Stomach (tissue), 9 donors: ENCODE data around the gene FDX2. TPM values are rescaled to one million over a fixed set of nuclear protein-coding genes. Genes with fewer than 3 reads are reported as not detected.

ENCODE experiments used
- DNase-seq, 2 donors: peaks; one replicate each; pipeline versions ENCODE4 v3.0.0 to v3.0.0-alpha.2; 2013 to 2019
- H3K27ac ChIP-seq, 5 donors: fragments of 200-600 bp in 4 of 5; sonication (generic) in 4 of 5; one replicate each; pipeline ENCODE4 v1.5.1; 2013 to 2019; ENCODE audit warnings: mild to moderate bottlenecking in 1 of 5, moderate library complexity in 1 of 5
- H3K27me3 ChIP-seq, 3 donors: fragments of 200-600 bp; sonication (generic); one replicate each; pipeline ENCODE4 v1.5.1; 2017 to 2019; ENCODE audit warnings: mixed run types in 1 of 3
- H3K36me3 ChIP-seq, 4 donors: fragments of 200-600 bp; sonication (generic); 1 replicate in 3 of 4; 2 replicates in 1 of 4; pipeline ENCODE4 v1.5.1; 2016 to 2019
- H3K4me1 ChIP-seq, 4 donors: fragments of 200-600 bp; sonication (generic); one replicate each; pipeline ENCODE4 v1.5.1; 2016 to 2019
- H3K4me3 ChIP-seq, 4 donors: fragments of 200-600 bp; sonication (generic) in 3 of 4; one replicate each; pipeline ENCODE4 v1.5.1; 2016 to 2019; ENCODE audit warnings: mild to moderate bottlenecking in 1 of 4
- H3K9me3 ChIP-seq, 4 donors: fragments of 200-600 bp; sonication (generic); one replicate each; pipeline ENCODE4 v1.5.1; 2016 to 2019
- EP300 ChIP-seq: sonication (generic); formaldehyde crosslinking; IDR thresholded peaks from one replicate; pipeline ENCODE4 v1.6.1; 2017; ENCODE audit warnings: antibody characterized with exemption
- POLR2A ChIP-seq, 4 donors: fragments of 450-650 bp; IDR thresholded peaks; one replicate each; pipeline ENCODE4 v1.6.1; 2016; ENCODE audit warnings: antibody characterized with exemption in 4 of 4, control low read depth in 2 of 4, mild to moderate bottlenecking in 1 of 4, moderate library complexity in 1 of 4
- POLR2AphosphoS5 ChIP-seq, 3 donors: sonication (generic); formaldehyde crosslinking; IDR thresholded peaks; one replicate each; pipeline ENCODE4 v1.6.1; 2016; ENCODE audit warnings: antibody characterized with exemption in 3 of 3
- WGBS, 5 donors: extraction: QIAGEN DNeasy Blood & Tissue Kit in 3 of 5; methylation state at CpG; one replicate each; pipeline versions ENCODE4 v1.1.5 to v1.1.7; 2013 to 2018; 5-methylcytosine and 5-hydroxymethylcytosine counted together
- intact Hi-C: fragments of 100-400 bp; cut with DNase I; formaldehyde crosslinking; loops from one replicate; pipeline ENCODE4 v1.15.1; 2023; ENCODE audit warnings: low total_unique reads
- polyA plus RNA-seq, 3 donors: library from polyadenylated mRNA; stranded (reverse); fragments of 200-250 nt; gene quantifications; one replicate each; pipeline ENCODE4 v1.2.3, GENCODE V29; 2013
- total RNA-seq, 5 donors: library from RNA; depleted of rRNA; stranded (reverse); fragments of >200 nt; gene quantifications; one replicate each; pipeline versions ENCODE4 v1.1.0 to v1.2.3, GENCODE V29; 2014 to 2016
- TF ChIP-seq, protein P1 (sequence below), 7 experiments: fragments of 450-650 bp in 4 of 7; fragments of 200-600 bp in 3 of 7; sonication (generic) in 3 of 7; IDR thresholded peaks; one replicate each; pipeline ENCODE4 v1.5.1; 2016 to 2019; ENCODE audit warnings: antibody characterized with exemption in 7 of 7, control low read depth in 2 of 7, mild to moderate bottlenecking in 1 of 7
- donor health status: healthy with polysubstance abuse.
- donor health status: Bipolar disorder and iron deficiency.
- donor health status: healthy.

Gene FDX2
- total and polyA plus RNA-seq, 8 donors: 0.89 to 54.3 (median 28.8) TPM; not detected in 1

DNA sequence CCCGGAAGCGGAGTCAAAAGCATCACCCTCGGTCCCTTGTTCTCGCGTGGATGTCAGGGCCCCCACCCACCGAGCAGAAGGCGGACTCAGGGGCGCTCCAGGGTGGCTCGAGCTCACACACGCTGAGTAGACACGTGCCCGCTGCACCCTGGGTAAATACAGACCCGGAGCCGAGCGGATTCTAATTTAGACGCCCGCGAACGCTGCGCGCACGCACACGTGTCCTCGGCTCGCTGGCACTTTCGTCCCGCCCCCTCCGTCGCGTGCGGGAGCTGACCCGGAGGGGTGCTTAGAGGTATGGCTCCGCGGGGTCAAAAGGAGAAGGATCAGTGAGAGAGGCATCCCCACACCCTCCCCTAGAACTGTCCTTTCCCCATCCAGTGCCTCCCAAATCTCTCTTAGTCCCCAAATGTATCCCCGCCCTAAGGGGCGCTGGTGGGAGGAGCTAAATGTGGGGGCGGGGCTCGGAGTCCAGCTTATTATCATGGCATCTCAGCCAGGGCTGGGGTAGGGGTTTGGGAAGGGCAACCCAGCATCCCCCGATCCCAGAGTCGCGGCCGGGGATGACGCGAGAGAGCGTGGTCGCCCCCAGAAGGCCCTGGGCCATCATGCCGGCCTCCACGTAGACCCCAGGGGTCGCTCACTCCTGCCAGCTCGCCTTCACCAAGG, 26.5 kb downstream of the FDX2 start:
- Histone ChIP-seq H3K27me3 (peaks cover 32 to 92% (median 76%) of the 10 kb centered on the region in 3 donors), H3K9me3 (no peaks in the 10 kb centered on the region), H3K4me3 (peak overlapping the region; percentile 29 to 51 (median 34)), H3K4me1 (peaks cover 53 to 84% (median 79%) of the 10 kb centered on the region in 4 donors), H3K27ac (no peak overlapping the region), H3K36me3 (peaks cover 3 to 19% (median 17%) of the 10 kb centered on the region in 4 donors)
- WGBS, 5 donors: 0 to 2% (median 1%) methylated on average over 21 to 50 of the region's 50 CpGs
- intact Hi-C loops: no loop called here
- TF ChIP-seq POLR2A (IDR thresholded peaks at IDR 0.05) (no peak), POLR2AphosphoS5 (IDR thresholded peaks at IDR 0.05) (no peak)
- TF ChIP-seq, protein P1, sequence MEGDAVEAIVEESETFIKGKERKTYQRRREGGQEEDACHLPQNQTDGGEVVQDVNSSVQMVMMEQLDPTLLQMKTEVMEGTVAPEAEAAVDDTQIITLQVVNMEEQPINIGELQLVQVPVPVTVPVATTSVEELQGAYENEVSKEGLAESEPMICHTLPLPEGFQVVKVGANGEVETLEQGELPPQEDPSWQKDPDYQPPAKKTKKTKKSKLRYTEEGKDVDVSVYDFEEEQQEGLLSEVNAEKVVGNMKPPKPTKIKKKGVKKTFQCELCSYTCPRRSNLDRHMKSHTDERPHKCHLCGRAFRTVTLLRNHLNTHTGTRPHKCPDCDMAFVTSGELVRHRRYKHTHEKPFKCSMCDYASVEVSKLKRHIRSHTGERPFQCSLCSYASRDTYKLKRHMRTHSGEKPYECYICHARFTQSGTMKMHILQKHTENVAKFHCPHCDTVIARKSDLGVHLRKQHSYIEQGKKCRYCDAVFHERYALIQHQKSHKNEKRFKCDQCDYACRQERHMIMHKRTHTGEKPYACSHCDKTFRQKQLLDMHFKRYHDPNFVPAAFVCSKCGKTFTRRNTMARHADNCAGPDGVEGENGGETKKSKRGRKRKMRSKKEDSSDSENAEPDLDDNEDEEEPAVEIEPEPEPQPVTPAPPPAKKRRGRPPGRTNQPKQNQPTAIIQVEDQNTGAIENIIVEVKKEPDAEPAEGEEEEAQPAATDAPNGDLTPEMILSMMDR (IDR thresholded peaks at IDR 0.05): no peak
- DNase-seq: peak; percentile 37 to 79

DNA sequence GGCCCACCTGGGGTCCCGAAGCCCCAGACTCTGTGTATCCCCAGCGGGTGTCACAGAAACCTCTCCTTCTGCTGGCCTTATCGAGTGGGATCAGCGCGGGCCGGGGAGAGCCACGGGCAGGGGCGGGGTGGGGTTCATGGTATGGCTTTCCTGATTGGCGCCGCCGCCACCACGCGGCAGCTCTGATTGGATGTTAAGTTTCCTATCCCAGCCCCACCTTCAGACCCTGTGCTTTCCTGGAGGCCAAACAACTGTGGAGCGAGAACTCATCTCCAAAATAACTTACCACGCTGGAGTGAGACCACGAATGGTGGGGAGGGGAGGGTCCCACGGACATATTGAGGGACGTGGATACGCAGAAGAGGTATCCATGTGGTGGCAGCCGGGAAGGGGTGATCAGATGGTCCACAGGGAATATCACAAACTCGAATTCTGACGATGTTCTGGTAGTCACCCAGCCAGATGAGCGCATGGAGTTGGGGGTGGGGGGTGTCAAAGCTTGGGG, 27.1 kb downstream of the FDX2 start:
- H3K9me3 ChIP-seq: no peaks in the 10 kb centered on the region
- H3K27ac ChIP-seq: no peak overlapping the region
- peak; percentile 37 to 75 for DNase-seq
- peaks cover 53 to 79% (median 76%) of the 10 kb centered on the region in 4 donors for H3K4me1 ChIP-seq
- H3K27me3 ChIP-seq: peaks cover 26 to 92% (median 70%) of the 10 kb centered on the region in 3 donors
- 2 to 5% (median 4%) methylated on average over 17 to 23 of the region's 23 CpGs for WGBS, 5 donors
- H3K36me3 ChIP-seq: peaks cover 9 to 25% (median 23%) of the 10 kb centered on the region in 4 donors
- TF ChIP-seq POLR2A (IDR thresholded peaks at IDR 0.05) (no peak), POLR2AphosphoS5 (IDR thresholded peaks at IDR 0.05) (no peak), EP300 (no peak)
- TF ChIP-seq, protein P1 (IDR thresholded peaks at IDR 0.05): no peak
- H3K4me3 ChIP-seq: peak overlapping the region; percentile 29 to 51 (median 34)
- intact Hi-C loops: no loop called here

DNA sequence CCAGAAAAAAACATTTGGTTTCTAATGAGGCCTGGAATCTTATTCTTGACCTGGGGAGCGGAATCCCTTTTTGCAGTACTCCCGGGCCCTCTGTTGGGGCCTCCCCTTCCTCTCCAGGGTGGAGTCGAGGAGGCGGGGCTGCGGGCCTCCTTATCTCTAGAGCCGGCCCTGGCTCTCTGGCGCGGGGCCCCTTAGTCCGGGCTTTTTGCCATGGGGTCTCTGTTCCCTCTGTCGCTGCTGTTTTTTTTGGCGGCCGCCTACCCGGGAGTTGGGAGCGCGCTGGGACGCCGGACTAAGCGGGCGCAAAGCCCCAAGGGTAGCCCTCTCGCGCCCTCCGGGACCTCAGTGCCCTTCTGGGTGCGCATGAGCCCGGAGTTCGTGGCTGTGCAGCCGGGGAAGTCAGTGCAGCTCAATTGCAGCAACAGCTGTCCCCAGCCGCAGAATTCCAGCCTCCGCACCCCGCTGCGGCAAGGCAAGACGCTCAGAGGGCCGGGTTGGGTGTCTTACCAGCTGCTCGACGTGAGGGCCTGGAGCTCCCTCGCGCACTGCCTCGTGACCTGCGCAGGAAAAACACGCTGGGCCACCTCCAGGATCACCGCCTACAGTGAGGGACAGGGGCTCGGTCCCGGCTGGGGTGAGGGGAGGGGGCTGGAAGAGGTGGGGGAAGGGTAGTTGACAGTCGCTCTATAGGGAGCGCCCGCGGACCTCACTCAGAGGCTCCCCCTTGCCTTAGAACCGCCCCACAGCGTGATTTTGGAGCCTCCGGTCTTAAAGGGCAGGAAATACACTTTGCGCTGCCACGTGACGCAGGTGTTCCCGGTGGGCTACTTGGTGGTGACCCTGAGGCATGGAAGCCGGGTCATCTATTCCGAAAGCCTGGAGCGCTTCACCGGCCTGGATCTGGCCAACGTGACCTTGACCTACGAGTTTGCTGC, 28.7 kb downstream of the FDX2 start, which contains the start of gene ICAM4:
Gene ICAM4, plus strand, starts transcription at position 153 of the 935 bp plus-strand sequence. Its CDS starts 58 bp downstream, at position 211.
- peaks cover 49 to 63% (median 60%) of the 10 kb centered on the region in 4 donors for H3K4me1 ChIP-seq
- H3K4me3 ChIP-seq: peak within 1 kb of the TSS; percentile 9 to 38 (median 22)
- TF ChIP-seq, protein P1 (IDR thresholded peaks at IDR 0.05): no peak
- TF ChIP-seq EP300: no peak
- no peak for TF ChIP-seq POLR2A (IDR thresholded peaks at IDR 0.05)
- peak; percentile 81 to 86 for DNase-seq
- intact Hi-C loops: no loop called here
- H3K27me3 ChIP-seq: peaks cover 21 to 80% (median 54%) of the 10 kb centered on the region in 3 donors
- WGBS, 5 donors: 4 to 6% (median 5%) methylated on average over 31 to 59 of the region's 59 CpGs
- no peaks in the 10 kb centered on the region for H3K9me3 ChIP-seq
- peak within 1 kb of the TSS in 2 of 5 donors; percentile 1 to 44 for H3K27ac ChIP-seq
- peaks cover 11 to 42% (median 34%) of the 10 kb centered on the region in 4 donors for H3K36me3 ChIP-seq

DNA sequence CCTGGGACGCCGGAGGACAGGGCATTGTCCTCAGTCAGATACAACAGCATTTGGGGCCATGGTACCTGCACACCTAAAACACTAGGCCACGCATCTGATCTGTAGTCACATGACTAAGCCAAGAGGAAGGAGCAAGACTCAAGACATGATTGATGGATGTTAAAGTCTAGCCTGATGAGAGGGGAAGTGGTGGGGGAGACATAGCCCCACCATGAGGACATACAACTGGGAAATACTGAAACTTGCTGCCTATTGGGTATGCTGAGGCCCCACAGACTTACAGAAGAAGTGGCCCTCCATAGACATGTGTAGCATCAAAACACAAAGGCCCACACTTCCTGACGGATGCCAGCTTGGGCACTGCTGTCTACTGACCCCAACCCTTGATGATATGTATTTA, 30.4 kb downstream of the FDX2 start:
- Histone ChIP-seq H3K4me1 (peaks cover 32 to 46% (median 43%) of the 10 kb centered on the region in 4 donors), H3K36me3 (peaks cover 11 to 56% (median 41%) of the 10 kb centered on the region in 4 donors), H3K9me3 (no peaks in the 10 kb centered on the region), H3K27me3 (peaks cover 21 to 63% (median 37%) of the 10 kb centered on the region in 3 donors), H3K4me3 (no peak overlapping the region), H3K27ac (no peak overlapping the region)
- intact Hi-C loops: no loop called here
- TF ChIP-seq, protein P1 (IDR thresholded peaks at IDR 0.05): no peak
- TF ChIP-seq POLR2A (IDR thresholded peaks at IDR 0.05) (no peak), EP300 (no peak), POLR2AphosphoS5 (IDR thresholded peaks at IDR 0.05) (no peak)
- WGBS, 5 donors: 88 to 95% (median 91%) methylated on average over 4 of the region's 4 CpGs
- DNase-seq: no peak
